HG02981 (cell line): Measurements from ENCODE around the gene ST3GAL3.

Experiments used
- ATAC-seq: cut with Tn5 transposase; IDR thresholded peaks from one replicate; pipeline ENCODE4 v1.9.1; 2021; ENCODE audit warnings: mild to moderate bottlenecking, moderate library complexity; ENCODE audit not compliant: unreplicated experiment

ST3GAL3 gene, protein sequence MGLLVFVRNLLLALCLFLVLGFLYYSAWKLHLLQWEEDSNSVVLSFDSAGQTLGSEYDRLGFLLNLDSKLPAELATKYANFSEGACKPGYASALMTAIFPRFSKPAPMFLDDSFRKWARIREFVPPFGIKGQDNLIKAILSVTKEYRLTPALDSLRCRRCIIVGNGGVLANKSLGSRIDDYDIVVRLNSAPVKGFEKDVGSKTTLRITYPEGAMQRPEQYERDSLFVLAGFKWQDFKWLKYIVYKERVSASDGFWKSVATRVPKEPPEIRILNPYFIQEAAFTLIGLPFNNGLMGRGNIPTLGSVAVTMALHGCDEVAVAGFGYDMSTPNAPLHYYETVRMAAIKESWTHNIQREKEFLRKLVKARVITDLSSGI

DNA sequence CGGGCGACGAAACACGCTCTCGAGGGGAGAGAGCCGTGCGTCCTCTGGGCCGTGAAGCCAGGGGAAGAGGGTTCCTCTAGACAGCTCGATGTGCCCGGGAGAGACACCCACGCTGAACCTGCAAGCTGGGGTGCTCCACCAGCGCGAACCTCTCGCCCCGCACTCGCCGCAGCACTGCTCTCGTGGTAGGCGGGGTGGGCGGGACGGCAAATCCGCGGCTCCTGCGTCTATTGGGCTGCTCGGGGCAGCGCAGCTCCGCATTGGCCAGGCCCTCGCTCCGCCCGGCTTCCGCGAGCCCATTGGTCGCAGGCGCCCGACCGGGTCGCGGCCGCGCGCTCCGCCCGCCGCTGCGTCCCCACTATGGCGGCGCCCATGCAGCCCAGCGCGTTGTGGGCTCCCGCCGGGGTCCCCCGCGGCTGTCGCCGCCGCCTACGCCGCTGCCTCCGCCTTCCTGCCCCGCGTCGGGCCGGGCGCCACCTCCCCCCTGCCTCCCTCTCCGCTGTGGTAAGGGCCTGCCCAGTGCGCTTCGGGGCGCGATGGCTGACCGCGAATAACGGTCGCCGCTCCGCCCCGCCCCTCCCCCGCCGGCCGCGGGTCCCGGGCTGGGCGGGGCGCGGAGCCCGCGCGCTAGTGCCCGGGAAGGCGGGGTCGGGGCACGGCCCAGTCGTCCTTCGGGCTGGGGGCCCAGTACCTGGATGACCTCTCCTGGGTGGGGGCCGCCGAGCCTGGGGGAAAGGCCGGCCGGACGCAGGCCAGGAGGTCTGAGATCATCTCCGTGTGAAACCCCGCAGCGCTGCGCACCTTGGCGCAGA, at the start of gene ST3GAL3:
Gene ST3GAL3 (plus strand): TSS at position 347 of the 812 bp plus-strand sequence. CDS start 28,727 bp downstream, outside the sequence.
- ATAC-seq: peak; percentile 91

DNA sequence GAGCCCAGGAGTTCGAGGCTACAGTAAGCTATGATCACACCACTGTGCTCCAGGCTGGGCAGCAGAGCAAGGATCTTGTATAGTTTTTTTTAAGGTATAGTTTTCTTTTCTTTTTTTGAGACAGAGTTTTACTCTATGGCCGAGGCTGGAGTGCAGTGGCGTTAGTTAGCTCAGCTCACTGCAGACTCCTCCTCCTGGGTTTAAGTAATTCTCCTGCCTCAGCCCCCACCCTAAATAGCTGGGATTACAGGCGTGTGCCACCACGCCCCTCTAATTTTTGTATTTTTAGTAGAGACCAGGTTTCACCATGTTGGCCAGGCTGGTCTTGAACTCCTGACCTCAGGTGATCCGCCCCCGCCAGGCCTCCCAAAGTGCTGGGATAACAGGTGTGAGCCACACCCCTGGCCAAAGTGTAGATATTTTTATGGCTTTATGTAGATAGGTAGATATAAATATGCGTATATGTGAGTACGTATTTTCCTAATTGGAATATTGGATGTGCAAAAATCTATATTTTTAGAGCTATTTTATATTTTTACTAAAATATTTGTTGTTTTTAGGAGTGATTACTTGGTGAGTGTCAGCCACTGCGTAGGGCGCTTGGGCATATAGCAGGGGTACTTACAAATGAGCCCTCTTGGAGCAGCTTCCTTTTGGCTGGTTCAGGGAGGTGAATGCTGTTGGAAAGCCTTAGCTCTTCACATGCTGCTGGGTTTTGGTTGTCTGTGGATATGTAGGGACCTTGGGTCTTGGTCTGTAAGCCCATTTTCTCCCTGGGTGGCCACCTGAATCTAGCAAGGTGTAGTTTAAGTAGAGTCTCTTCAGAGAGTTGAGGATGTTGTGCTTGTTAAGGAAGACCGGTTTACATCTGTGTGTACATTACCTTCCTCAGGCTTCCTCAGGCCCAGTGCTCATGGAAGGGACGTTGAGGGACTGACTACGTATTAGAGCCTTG, 47.8 kb upstream of the ST3GAL3 start:
- ATAC-seq: no peak

DNA sequence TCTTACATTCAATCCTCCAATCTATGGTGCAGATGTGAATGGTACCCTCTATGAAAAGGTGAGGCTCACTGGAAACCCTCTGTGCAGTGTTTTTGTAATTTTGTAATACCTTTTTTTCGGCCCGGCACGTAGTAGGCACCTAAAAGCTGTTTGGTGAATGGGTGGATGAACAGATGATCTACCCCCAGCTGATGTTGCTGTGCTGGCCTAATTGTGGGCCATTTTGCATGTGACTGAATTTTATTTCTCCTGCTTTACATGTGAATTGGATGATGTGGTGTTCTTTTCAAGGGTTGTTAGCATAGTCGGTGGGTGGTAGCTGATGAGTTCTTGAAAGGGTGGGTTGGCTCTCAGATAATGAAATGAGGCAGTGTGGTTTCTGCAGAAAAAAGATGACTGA, 47.0 kb upstream of the ST3GAL3 start:
- no peak for ATAC-seq

DNA sequence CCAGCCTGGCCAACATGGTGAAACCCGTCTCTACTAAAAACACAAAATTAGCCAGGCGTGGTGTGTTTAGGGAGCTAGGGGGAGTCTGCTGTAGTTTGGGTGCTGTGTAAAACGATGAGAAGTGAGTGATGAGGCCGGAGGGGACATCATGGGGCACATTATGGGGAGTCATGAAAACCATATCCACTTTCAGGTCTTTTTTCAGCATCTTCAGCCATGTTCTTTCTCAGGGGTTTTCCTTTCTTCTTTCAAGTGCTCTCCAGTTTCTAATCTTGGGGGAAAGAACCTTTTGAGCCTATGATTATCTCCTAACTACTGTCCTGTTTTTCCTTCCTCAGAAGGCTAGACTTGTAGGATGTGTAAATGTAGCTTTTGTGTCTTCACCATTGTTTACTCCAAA, 43.0 kb upstream of the ST3GAL3 start:
- no peak for ATAC-seq

DNA sequence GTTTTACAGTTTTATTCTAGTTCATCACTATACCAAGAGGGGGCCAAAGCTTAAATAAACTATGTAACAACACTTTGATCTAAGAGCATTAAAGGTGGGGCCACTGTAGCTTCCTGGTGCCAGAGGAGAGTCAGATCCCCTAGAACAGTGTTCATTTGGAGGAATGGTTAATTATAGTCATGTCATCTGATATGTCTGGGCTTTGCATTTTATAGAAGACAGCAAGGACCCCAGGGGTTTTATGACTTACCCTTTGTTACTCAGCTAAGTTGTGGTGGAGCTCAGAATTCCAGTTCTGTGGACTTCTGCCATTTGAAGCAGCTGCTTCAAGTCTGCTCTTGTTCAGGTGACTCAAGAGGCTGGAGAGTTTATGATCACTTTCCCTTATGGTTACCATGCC, 40.7 kb upstream of the ST3GAL3 start:
- no peak for ATAC-seq

DNA sequence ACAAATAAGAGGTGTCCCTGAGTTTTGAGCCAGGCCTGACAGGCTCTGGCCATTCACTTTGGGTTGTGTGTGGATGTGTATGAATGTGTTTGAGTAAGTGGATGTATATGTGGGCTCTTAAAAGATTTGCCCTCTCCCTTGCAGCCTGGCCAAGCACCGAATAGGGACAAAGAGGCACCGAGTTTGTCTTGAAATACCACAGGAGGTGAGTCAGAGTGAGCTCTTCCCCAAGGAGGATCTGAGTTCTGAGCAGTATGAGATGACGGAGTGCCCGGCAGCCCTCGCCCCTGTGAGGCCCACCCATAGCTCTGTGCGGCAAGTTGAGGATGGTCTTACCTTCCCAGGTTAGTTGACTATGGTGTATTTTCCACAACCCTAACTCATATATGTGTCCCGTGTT, 38.4 kb upstream of the ST3GAL3 start:
- no peak for ATAC-seq

DNA sequence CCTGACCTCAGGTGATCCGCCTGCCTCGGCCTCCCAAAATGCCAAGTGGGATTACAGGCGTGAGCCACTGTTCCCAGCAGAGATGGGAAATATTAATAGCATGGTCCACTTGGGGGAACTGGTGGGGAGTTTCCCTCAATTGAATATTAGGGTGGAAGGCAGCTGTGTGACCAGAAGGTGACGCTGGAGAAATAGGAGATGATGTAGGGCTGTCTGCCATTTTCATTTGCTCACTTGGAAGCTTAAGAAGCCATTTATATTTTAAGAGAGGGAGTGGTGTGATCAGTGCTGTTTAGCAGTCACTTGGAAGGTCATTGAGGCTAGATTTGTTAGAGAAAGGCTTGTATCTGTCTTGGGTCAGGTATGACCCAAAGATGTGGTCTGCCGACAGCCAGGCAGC, 37.5 kb upstream of the ST3GAL3 start:
- ATAC-seq: no peak

DNA sequence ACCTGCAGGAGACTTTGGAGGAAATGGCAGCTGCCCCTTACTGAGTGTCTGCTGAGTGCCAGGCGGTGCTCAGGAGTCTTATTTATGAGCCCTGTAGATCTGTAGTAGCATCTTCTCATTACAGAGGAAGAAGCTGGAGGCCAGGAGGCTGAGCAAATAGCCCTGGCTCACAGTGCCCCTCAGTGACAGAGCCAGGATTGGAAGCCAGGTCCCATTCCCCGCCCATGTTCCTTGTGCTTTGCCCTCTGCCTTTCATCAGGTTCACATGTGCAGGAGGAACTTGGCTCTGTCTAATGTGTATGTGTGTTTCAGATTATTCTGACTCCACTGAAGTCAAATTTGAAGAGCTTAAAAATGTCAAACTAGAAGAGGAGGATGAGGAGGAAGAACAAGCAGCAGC, 36.1 kb upstream of the ST3GAL3 start:
- ATAC-seq: no peak

DNA sequence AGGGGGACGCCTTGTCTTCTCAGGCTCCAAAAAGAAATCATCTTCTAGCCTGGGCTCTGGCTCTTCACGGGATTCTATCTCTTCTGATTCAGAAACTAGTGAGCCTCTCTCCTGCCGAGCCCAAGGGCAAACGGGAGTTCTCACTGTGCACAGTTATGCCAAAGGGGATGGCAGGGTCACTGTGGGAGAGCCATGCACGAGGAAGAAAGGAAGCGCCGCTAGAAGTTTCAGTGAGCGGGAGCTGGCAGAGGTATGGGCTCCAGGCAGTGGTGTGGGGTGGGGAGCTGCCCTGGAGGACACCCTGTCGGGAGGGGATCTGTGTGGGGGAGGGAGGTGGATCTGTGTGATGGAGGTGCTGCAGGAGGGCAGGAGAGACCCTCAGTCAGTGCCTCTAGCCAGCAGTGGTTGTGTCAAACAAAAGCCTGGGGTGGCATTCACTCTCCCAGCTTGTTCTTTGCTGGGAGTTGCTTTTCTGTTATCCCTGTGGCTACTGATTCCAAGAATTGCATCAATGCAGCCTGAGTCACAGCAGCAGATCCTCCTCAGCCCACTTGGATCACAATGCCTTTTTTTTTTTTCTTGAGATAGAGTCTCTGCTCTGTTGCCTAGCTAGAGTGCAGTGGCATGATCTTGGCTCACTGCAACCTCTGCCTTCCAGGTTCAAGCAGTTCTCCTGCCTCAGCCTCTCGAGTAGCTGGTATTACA, 35.6 kb upstream of the ST3GAL3 start:
- ATAC-seq: no peak

DNA sequence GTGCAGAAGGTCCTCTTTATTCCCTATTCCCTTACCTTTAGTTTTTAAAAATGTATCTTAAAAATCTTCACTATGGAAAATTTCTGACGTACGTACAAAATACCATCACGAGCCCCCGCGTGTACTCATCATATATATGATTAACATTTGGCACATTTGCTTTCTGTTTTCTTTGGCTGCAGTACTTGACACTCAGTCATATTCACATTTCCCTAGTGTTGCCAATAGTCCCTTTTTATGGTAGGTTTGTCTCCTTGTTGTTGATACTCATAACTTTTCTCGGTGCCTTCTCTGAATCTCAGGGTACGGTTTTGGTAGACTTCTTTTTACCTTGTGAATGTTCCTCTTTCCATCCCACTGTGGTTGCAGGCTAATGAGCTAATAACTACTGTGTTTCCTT, 34.1 kb upstream of the ST3GAL3 start:
- no peak for ATAC-seq

DNA sequence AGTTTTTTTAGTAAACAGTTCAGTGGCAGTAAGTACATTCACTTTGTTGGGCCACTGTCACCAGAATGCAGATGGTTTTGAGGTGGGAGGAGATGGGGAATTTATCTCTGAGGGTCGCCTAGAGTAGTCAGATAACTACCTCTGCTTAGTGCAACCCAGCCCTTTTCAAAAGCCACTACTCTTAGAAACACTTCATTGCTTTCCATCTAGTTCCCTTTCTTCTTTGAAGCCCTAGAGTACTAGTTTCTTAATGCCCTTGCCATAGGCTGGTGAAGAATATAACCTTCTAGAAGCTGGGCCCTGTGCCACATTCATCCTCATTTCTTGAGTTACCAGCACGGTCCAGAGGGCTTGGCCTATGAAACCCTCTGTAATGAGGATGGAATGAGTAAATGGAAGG, 28.4 kb upstream of the ST3GAL3 start:
- ATAC-seq: no peak

DNA sequence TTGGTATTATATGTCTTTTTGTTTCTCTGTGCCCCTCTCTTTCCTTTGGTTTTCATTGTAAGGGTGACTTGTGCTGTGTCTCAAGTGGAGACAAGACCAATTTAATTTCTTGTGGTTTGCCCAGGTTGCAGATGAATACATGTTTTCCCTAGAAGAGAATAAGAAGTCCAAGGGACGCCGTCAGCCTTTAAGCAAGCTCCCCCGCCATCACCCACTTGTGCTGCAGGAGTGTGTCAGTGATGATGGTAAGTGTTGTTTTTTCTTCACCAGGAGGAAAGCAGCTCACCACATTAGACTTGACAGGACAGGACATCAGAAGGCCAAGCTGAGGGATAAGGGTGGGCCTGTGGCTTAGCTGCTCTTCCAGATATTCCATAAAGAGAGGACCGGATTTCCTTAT, 23.8 kb upstream of the ST3GAL3 start:
- ATAC-seq: no peak

DNA sequence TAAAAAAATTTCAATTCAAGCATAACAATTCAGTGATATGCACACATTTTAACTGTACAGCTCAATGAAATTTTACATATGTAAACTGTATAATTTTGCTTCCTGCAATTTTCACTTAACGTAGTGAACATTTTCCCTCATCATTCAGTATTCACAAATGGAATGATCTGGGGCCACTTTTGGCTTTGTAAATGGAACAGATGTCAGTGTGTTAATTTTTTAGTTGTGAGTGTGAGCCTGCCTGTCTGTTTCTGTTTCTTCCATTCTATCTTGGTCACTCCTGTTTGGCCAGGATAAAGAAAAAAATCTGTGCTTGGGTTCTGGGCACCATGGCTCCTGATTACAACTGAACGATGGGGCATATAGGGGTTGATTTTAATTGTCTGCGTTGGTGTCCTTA, 20.5 kb upstream of the ST3GAL3 start:
- no peak for ATAC-seq

DNA sequence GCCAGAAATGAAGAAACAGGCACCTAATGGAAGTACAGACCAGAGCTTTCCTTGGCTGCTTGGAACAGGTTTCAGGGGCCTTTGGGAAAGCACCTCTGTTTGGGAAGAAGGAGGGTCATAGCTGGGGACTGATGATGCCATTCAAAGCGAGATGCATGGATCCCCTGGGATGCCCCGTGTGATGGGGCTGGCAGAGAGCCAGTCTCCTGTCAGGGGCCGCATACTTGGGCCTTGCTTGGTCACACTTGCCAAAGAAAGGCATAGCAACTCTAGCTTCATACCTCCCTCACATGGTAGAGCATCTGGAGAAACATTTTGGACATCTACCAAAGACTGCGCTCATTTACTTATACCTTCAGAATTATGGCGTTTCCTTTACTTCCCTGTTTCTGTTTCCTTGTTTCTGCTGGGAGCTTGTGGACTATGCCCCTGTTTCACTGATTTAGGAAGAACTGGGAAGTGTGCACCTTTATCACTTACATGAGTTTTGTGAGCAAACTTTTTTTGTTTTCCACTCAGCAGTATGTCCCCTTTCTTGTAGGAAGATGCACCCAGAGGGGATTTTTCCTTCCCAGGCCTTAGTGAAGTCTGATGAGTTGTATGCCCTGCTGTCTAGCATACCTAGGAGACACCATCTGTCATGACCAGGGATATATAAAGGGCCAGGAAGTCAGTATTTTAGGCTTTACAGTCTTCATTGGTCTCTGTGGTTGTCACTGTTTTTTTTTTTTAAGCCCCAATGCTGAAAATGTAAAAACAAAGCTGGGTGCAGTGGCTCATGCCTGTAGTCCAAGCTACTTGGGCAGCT, 19.8 kb upstream of the ST3GAL3 start:
- ATAC-seq: no peak

DNA sequence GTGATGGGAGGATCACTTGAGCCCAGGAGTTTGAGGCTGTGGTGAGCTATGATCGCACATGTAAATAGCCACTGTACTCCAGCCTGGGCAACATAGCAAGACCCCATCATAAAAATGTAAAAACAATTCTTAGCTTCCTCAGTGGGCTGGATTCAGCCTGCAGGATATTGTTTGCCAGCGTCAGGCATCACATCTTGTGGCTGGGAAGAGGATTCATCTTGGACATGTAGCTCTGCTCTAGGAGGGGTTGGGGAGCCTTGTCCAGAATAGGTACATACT, 19.3 kb upstream of the ST3GAL3 start:
- ATAC-seq: no peak

DNA sequence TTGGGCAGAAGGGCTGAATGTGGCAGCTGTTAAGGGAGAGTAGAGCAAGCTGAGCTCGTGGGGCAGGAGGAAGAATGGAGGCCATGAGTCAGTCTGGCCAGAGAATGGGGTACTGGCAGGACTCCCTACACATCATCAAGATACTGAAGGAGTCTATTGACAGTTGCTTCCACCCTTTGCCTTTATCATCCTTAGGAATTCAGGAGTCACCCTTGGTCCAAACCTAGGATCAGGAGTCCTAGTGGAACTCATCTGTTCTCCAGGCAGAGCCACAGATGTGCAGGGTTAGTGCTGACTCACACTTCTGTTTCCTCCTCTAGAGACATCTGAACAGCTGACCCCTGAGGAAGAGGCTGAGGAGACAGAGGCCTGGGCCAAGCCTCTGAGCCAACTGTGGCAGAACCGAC, 18.7 kb upstream of the ST3GAL3 start:
- no peak for ATAC-seq

DNA sequence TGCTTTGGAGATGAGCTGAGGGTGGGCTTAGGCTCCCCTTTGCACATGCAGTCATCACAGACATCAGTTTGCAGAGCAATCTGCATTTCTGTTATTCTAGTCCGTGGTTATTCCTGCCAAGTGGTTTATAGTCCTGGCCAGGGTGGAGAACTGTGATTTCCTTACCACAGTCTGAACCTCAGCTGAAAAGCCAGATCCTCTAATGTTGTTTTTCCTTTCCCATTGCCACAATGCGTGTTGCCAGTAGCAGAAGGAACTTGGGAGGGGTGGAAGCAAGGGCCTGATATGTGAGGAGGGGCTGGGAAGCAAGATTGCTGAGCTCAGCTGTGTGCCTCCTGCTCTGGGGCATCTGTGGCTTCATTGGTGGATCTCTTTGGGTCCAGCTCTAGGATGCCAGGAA, 18.0 kb upstream of the ST3GAL3 start:
- ATAC-seq: no peak

DNA sequence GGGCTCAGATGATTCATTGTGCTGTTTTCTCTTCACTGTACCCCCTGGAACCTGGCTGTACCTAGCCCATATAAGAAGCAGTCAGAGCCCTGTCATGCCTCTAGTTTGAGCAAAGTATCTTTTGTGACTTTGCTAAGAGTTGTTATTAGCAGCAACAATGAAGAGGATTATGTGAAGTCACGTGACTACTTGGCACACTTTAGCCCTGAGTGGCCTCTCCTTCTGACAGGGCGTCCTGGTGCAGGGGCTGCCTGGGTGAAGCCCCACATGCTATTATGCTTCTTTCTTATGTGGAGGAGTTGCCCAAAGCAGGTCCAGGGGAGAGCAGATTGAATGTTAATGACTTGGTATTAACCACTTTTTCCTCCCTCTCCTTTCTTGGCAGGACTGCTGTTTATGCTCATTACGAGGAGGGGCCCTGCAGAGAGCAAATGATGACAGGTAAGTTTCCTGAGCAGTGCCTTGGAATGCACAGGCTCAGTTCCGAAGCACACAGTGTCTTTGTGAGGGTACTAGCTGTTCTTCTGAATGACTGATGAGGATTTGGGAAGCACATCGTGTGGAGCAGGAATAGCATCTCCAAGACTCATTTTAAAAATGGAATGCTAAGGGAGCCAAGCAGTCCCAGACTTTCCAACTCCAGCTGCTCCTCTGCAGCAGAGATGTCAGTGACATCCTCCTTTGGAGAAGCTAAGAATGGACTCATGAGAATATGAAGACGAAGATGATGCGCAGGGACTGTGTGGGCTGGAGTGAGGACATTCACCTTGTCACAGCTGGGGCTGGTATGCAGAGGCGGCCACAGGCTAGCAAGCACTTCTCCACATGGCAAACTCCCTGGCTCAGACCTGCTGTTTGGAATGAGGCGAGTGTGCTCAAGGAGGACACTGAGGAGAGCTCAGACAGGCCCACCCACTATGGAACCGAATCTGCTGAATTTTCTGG, 15.2 kb upstream of the ST3GAL3 start:
- no peak for ATAC-seq

DNA sequence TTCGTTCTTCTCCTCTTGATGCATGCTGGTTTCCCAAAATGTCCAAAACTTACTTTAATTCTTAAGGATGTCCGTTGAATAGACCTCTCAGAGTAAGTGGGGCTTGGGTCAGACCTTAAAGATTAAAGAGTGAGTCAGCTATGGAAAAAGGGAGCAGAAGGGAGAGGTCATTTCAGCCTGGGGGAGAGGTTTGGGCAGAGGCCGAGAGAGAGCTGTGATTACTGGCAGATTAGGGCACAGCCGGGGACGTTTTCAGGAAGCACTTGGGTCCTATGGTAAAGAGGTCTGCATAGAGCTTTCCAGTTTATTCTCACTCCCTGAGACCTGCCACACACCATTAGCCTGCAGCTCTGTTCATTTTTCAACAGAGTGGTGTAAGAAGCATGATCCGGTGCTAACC, 14.0 kb upstream of the ST3GAL3 start:
- ATAC-seq: no peak
